HG03175 (cell line): ENCODE measurements around the gene SYTL4.

ENCODE experiments used
- ATAC-seq: cut with Tn5 transposase; IDR thresholded peaks from one replicate; pipeline ENCODE4 v1.9.1; 2021; ENCODE audit warnings: mild to moderate bottlenecking, moderate library complexity; ENCODE audit not compliant: unreplicated experiment

SYTL4 gene

GRCh38 chrX:100695991-100696390, 35.9 kb downstream of the SYTL4 start:
- no peak for ATAC-seq

- no peak for ATAC-seq
Observed at GRCh38 chrX:100695302-100695701, 36.6 kb downstream of the SYTL4 start.

- peak; percentile 71 for ATAC-seq
Observed at GRCh38 chrX:100687546-100687945, 44.4 kb downstream of the SYTL4 start.

DNA sequence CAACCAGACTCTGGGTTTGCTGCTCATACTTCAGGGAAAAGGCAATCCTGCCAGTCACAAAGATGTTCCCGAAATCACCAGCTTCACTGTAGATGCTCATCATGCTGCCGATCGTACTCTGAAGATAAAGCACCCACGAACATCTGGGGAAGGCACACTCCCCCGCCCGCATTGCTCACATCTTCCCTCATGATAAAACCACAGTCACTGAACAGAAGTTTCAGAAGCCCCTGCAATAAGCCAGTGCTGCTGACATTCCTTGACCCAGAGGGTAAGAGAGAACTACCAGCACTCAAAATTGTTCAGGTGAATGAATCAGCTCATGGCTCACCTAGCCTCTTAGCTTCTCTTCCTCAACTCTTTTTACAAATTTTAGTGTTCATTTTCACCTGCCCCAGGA, 44.8 kb downstream of the SYTL4 start:
- ATAC-seq, result peak; percentile 44

GRCh38 chrX:100685997-100686305, 46.0 kb downstream of the SYTL4 start:
- peak; percentile 8 for ATAC-seq

GRCh38 chrX:100685284-100685996, 46.5 kb downstream of the SYTL4 start:
- peak; percentile 85 for ATAC-seq

- ATAC-seq, result no peak
Observed at GRCh38 chrX:100682939-100683338, 49.0 kb downstream of the SYTL4 start.

- ATAC-seq, result no peak
Observed at GRCh38 chrX:100681599-100681998, 50.3 kb downstream of the SYTL4 start.

GRCh38 chrX:100680756-100681155, 51.2 kb downstream of the SYTL4 start:
- no peak for ATAC-seq

DNA sequence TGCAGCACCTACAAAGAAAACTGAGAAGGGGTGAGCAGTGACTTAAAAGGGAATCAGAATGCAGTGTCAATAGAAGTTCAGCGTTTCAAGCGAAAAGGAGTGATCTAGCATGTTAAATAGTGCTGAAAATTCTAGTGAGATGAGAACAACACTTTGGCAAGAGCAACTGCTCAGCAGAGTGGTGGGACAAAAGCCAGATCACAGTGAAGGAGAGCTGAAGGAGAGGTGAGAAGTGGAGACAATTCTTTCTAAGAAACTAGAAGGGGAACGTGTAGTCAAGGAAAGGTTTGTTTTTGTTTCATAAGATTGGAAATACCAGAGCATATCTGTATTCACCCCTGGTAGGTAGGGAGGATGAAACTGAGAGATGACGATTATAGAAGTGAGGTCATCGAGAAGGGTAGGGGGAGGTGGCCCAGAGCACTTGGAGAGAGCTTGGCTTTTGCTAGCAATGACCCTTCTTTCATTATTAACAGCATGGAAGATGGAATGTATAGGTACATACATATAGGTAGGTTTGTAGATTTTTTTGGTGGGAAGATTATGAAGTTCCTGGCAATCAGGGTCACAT, 54.2 kb downstream of the SYTL4 start:
- no peak for ATAC-seq

DNA sequence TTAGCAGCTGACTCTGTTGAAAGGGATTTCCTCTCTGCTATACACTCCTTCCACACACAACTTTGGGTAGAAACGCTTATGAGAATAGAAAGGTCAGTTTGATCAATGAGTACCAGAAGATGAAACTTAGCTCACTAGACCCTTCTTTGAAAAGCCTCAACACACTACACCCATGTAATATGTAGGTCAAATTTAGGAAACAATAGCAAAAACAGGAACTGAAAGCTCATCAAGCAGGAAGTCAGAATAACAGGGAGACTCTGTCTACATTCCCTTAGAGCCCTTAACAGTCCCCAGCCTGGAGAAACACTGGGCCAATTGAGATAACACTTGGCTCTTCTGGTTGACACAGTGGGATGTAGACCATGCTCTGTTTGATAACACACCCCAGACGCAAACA, 57.2 kb downstream of the SYTL4 start:
- ATAC-seq, result peak; percentile 82

DNA sequence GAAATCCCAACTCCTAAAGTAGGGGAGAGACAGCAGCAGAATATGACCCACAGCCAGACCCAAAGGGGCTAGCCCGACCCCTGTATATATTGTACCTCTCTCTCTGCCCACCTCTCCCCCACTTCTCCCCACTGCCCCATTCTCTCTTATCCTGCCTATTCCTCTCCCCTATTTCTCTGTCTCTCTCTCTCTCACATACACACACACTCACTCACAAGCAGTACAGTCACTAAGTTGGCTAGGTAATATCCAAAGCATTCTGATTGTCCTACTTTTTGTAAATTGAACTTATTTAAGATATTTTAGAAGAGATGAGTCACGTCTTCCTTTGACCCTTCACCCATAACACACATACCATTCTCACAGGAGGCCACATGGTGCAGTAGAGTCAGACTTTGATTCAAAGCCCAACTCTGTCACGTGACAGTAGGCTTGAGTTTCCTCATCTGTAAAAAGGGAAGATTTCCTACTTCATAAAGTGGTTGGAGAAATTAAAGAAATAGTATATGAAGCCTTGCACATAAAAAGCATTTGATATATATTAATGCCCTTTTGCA, 58.4 kb downstream of the SYTL4 start:
- no peak for ATAC-seq

DNA sequence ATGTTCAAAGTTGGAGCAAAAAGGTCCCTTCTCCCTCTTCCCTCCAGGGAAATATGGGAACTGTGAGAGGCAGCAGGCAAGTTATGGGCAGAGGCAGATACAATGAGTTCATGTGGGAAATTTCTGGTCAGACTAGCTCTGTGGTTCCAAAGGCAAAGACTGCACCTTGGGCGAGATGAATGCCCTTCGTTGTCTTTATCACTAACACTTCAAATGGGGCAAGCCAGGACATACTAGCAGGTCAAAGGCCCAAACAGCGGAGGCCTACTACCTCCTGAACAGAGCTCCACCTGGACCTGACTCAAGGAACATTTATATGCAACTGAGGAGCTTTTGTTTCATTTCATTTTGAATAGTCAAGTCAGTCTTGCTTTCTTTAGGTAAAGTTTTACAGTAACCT, 59.0 kb downstream of the SYTL4 start:
- ATAC-seq, result no peak

DNA sequence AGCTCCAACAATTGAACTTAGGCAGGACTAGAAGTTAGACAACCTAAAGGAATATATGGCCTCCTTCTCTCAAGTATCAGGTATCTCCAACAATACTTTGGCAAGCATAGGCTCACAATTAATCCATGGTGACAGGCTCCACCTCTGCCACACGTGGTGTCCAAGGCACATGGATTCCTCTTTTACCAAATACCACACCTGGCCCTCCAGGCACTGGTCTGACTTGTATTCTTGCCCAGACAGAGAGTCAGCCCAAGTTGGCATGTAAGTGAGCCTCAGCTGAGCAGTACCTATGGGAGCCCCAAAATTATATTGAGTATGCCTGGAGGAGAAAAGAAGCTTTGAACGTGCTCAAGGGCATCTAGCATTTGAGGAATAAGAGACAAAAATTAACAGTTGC, 68.3 kb downstream of the SYTL4 start:
- ATAC-seq, result no peak

DNA sequence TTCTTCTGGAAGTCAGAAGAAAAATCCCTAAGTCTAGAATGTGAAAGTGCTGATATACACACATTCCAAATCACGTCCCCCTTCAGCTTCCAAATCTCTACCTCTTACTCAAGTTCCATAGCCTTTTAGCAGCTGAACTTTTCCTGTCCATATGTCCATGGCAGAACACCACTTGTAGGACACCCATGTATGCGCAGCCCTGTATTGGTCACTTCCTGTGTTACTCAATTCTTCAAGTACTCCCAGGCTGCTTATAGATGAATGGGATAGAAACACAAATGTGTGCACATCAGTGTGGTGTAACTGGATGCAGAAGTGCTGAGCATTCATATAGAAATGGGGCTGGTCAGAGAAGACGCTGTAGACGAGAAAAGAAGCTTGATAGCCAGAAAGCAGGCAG, 69.1 kb downstream of the SYTL4 start:
- no peak for ATAC-seq

DNA sequence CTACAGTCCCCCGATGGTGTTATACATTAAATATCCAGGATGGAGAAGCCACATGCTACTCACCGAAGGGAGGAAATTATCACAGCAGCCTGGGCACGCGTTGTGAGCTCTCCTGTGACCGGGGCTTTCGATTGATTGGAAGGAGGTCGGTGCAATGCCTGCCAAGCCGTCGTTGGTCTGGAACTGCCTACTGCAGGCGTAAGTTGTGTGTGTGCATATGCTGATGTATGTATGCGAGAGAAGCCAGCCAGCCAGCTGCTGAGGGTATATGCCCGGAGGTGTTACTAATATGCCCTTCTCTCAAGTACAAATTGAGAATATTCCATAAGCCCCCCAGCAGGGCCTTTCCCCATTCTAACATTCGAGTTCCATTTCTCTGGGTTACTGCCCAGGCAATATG, 69.8 kb downstream of the SYTL4 start:
- no peak for ATAC-seq

GRCh38 chrX:100659431-100660137, 72.3 kb downstream of the SYTL4 start:
- no peak for ATAC-seq

DNA sequence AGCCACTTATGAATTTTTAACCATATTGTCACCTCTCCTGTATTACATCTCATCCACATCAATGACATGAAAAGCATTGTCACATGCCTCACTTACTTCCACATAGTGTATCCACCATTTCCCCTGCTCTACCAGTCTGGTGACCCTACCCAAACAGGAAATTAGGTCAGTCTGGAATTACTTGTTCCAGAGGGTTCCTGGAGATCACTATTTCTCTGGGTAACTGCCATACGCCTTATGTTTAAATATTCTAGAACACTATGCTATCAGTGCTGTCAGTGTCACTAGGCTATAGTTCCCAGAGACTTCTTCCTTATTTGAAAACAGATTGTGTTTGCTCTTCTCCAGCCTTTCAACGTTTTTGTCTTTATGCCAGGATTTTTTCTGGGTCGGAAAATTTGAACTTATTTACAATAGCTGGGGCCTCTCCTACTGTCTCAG, 73.0 kb downstream of the SYTL4 start:
- ATAC-seq, result no peak

DNA sequence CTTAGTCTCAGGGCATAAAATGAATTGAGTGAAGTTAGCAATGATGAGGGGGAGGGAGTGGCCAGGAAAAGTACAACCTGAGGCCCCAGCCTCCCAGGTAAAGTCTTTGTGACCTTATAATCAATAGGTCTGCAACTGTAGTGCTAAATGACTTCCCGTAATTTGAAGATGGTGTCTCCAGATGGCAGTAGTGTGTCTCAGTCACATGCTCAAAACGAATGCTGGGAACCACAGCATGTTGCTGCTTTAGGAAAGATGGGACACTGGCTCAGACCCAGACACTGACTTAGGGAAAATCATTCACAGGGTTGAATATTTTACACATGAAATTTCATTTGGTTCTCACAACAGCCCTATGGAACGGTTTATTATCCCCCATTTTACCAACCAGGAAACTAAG, 77.7 kb downstream of the SYTL4 start:
- no peak for ATAC-seq

GRCh38 chrX:100652266-100652665, 79.7 kb downstream of the SYTL4 start:
- ATAC-seq, result no peak

GRCh38 chrX:100650841-100651240, 81.1 kb downstream of the SYTL4 start:
- peak; percentile 58 for ATAC-seq
